ENCODE results near the gene MYO5A. TPM values are rescaled to one million over a fixed set of nuclear protein-coding genes. Genes with fewer than 3 reads are reported as not detected.

The MYO5A gene
- total RNA-seq, 2 experiments from 2014 or later: 31.8 to 42.0 TPM

DNA sequence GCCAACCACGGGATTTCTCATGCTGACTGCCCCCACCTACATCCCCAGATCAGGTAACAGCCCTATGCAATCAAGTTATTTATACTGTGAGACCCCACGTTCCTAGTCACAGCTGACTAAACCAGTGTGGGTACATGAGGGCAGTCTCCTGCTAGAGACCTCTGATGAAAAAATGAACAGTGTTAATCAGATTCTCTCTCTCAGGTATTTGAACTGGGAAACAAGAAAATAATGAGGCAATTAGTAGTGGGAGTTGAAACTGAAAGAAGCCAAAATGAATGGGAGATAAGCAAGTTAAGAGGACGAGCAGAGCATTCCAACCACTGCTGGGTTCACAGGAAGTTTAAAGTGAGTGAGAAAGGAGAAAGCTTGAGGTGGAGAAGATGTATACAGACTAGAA, 134.6 kb downstream of the MYO5A start:
- ChIA-PET POLR2A (interaction anchor here (1.6 kb wide), 1 partner anchor 14 kb away, joined by 3 read pairs; no protein-coding TSS in a partner anchor), CTCF (ENCODE audit: unreplicated experiment) (no interaction called here)
- intact Hi-C loops (cut with micrococcal nuclease; ENCODE audit: unreplicated experiment): no loop called here
- Histone ChIP-seq H2AFZ (ENCODE audit: low read length) (no peak overlapping the region), H3K9me2 (ENCODE audit: insufficient read depth, low read length) (no peaks in the 10 kb centered on the region), H3K4me3 (ENCODE audit: low read depth, low read length, poor library complexity, severe bottlenecking) (no peak overlapping the region), H4K20me1 (ENCODE audit: insufficient read depth, low read length) (no peaks in the 10 kb centered on the region), H3K79me2 (ENCODE audit: insufficient read depth, low read depth, low read length) (no peaks in the 10 kb centered on the region), H3K27ac (ENCODE audit: low read depth, low read length, poor library complexity, severe bottlenecking) (no peak overlapping the region), H3K36me3 (ENCODE audit: insufficient read depth, low read length) (peaks cover 41% of the 10 kb centered on the region), H3K4me2 (ENCODE audit: low read length) (no peak overlapping the region), H3K4me1 (ENCODE audit: insufficient read depth, low read length, poor library complexity, severe bottlenecking) (no peaks in the 10 kb centered on the region), H3K9me3 (ENCODE audit: low read length) (no peaks in the 10 kb centered on the region)
- BruUV-seq (replicated peaks): no TSS peak
- TF ChIP-seq EZH2phosphoT487 (IDR thresholded peaks at IDR 0.05; ENCODE audit: borderline replicate concordance, low read depth, low read length): no peak
- TF ChIP-seq CTCF (conservative IDR thresholded peaks at IDR 0.05; ENCODE audit: low read length): no peak
- DNase-seq (ENCODE audit: low spot score): no peak

- Histone ChIP-seq H2AFZ (ENCODE audit: low read length) (no peak overlapping the region), H3K79me2 (ENCODE audit: insufficient read depth, low read depth, low read length) (no peaks in the 10 kb centered on the region), H3K9me2 (ENCODE audit: insufficient read depth, low read length) (no peaks in the 10 kb centered on the region), H3K4me2 (ENCODE audit: low read length) (no peak overlapping the region), H4K20me1 (ENCODE audit: insufficient read depth, low read length) (no peaks in the 10 kb centered on the region), H3K27ac (ENCODE audit: low read depth, low read length, poor library complexity, severe bottlenecking) (no peak overlapping the region), H3K9me3 (ENCODE audit: low read length) (no peaks in the 10 kb centered on the region), H3K36me3 (ENCODE audit: insufficient read depth, low read length) (peaks cover 55% of the 10 kb centered on the region), H3K4me1 (ENCODE audit: insufficient read depth, low read length, poor library complexity, severe bottlenecking) (no peaks in the 10 kb centered on the region), H3K4me3 (ENCODE audit: low read depth, low read length, poor library complexity, severe bottlenecking) (no peak overlapping the region)
- POLR2A ChIA-PET: no interaction called here
- intact Hi-C loops (cut with micrococcal nuclease; ENCODE audit: unreplicated experiment): no loop called here
- CTCF ChIA-PET (ENCODE audit: unreplicated experiment): no interaction called here
- no TSS peak for BruUV-seq (replicated peaks)
- TF ChIP-seq CTCF (conservative IDR thresholded peaks at IDR 0.05; ENCODE audit: low read length) (no peak), EZH2phosphoT487 (IDR thresholded peaks at IDR 0.05; ENCODE audit: borderline replicate concordance, low read depth, low read length) (no peak)
- no peak for DNase-seq (ENCODE audit: low spot score)
Measured at GRCh38 chr15:52392008-52392687, 136.5 kb downstream of the MYO5A start.

DNA sequence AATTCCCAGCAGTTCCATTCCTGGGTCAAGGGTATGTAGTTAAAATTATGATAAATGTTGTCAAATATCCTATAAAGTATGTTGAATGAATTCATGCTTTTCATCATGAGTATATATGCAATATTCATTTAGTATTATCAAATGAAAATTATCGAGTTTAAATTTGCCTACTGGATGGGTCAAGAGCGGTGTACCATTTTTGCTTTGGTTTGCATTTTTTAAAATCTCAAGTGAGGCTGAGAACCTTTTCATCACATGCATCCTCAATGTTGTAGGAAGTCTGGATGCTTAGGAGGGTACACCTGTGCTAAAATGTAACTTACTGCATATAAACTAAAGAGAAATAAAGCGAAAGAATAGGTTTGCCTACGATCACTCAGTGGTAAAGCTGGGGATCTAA, 137.6 kb downstream of the MYO5A start:
- Histone ChIP-seq H3K27ac (ENCODE audit: low read depth, low read length, poor library complexity, severe bottlenecking) (no peak overlapping the region), H3K4me3 (ENCODE audit: low read depth, low read length, poor library complexity, severe bottlenecking) (no peak overlapping the region), H3K9me2 (ENCODE audit: insufficient read depth, low read length) (no peaks in the 10 kb centered on the region), H3K9me3 (ENCODE audit: low read length) (no peaks in the 10 kb centered on the region), H4K20me1 (ENCODE audit: insufficient read depth, low read length) (no peaks in the 10 kb centered on the region), H3K36me3 (ENCODE audit: insufficient read depth, low read length) (peaks cover 51% of the 10 kb centered on the region), H3K79me2 (ENCODE audit: insufficient read depth, low read depth, low read length) (no peaks in the 10 kb centered on the region), H3K4me1 (ENCODE audit: insufficient read depth, low read length, poor library complexity, severe bottlenecking) (no peaks in the 10 kb centered on the region), H2AFZ (ENCODE audit: low read length) (no peak overlapping the region), H3K4me2 (ENCODE audit: low read length) (no peak overlapping the region)
- CTCF ChIA-PET (ENCODE audit: unreplicated experiment): no interaction called here
- POLR2A ChIA-PET: no interaction called here
- TF ChIP-seq CTCF (conservative IDR thresholded peaks at IDR 0.05; ENCODE audit: low read length) (no peak), EZH2phosphoT487 (IDR thresholded peaks at IDR 0.05; ENCODE audit: borderline replicate concordance, low read depth, low read length) (no peak)
- BruUV-seq (replicated peaks): no TSS peak
- DNase-seq (ENCODE audit: low spot score): no peak
- intact Hi-C loops (cut with micrococcal nuclease; ENCODE audit: unreplicated experiment): no loop called here
